HG03025 (cell line): ENCODE results near the gene CDK5RAP3.

ENCODE experiments used
- ATAC-seq: cut with Tn5 transposase; IDR thresholded peaks from one replicate; pipeline ENCODE4 v1.9.1; 2021; ENCODE audit warnings: mild to moderate bottlenecking, moderate library complexity; ENCODE audit not compliant: unreplicated experiment, low FRiP score

The CDK5RAP3 gene

DNA sequence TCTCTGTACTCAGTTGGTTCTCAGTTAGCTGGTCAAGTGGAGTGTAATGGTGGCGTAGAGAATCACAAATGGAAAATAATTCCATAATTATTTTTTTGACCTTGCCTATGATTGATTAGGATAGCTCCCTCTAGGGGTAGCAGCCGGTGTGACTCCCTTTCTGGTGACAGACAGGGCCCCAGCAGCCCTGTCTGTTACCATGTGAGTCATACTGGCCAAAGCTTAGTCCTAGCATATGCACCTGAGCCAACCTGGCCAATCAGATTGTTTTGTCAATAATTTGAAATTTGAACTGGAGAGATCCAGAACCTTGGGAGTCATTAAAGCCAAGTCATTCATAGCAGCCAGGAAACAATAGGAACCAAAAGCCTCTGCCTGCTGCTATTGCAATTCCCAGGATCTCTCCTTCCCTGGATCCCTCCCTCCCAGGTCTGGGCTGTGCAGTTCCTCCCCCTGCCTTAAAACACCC, 23.9 kb upstream of the CDK5RAP3 start:
- no peak for ATAC-seq

- no peak for ATAC-seq
Measured at GRCh38 chr17:47948706-47949196, 22.2 kb upstream of the CDK5RAP3 start.

DNA sequence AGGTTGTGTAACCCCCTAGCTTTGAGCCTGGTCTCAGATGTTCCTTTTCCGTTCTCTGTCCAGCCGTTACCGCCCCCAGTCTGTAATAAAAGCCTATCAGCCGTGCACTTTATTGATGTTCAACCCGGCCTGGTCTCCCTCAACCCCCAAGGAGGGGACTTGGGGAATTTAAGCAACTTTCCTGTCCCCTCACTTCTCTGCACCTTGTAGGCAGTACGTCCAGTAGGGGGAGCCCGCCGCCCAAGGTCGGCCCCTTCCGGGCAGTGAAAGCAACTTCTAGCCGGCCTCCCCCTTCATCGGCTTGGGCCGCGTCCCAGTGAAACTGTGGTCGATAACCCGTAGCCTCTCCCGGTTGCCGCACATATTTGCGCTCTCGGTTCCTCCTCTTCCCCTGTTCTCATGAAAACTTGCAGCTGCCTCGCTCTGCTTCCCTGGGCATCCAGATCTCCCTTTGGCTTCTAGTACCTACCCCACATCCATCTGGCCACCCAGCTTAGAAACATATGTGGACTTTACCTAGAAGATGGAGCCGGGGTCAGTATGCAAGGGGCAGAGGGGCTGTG, 21.6 kb upstream of the CDK5RAP3 start:
- no peak for ATAC-seq

DNA sequence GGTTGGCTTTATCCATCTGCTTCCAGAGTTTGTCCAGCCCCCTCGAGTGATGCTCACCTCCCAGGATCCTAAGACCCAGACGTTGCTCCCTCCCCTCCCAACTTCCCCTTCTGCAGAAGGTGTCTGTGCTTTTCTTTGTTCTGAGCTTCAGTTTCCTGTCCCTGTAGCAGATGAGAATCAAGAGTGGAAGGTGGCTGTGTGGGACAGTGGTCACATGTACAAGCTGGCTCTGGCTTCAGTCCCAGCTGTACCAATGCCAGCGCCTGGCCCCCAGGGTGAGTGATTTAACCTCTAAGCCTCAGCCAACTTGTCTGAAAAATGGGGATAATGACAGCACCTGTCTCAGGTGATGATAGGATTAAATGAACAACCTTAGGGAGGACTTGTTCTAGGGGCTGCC, 21.0 kb upstream of the CDK5RAP3 start:
- ATAC-seq: peak; percentile 41

DNA sequence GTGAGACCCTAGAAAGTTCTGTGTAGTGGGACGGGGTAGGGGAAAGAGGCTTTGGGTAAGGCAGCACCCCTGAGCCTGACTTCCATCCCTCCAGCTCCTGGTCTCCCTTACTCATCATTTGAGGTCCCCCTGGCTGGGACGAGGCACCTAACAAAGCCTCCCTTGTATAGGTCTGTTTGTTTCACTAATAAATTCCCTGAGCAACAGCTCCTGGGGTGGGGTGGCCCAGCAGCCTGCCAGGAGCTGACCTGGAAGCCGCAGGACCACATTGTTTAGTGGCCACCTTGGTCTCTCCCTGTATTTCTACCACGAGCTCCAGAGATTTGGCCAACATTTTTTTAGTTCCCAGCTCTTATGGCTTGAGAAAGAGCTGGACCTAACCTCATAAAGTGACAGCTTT, 20.5 kb upstream of the CDK5RAP3 start:
- no peak for ATAC-seq

DNA sequence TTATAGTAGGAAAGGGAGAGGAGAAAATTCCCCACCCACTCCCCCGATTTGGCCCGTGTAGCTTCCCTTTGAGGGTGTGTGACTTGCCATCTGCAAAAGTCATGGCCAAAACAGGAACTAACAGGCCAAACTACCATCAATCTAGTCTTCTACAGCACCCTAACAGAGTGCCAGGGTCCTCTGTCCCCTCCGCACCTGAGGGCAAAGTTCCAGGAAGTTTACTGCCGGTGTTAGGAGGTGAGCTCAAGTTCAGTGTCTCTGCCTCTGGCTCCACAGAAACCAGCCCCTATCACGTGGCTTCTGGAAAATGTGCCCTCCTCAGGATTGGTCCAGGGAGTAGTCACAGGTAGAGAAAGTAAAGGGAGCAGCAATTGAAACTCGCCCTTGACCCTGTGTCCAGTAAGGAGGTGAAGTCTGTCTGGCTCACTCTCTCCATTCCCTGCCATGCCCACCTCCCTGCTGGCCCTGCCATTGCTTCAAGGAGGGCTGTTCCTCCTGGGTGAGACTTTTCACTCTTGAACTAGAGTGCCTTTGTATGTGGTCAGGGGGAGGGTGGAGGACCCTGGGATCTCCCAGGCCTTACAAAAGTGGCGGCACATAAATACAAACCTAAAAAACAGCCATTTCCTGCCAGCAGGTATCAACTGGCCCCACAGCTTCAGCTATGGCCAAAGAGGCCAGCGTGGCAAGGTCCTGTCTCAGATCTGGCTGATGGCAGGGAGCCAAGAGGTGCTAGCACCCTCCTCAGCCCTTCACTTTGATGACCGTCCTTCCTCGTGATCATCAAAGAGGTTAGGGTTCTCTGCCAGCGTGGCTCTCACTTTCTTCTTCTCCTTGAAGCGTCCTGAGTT, 18.5 kb upstream of the CDK5RAP3 start:
- no peak for ATAC-seq

DNA sequence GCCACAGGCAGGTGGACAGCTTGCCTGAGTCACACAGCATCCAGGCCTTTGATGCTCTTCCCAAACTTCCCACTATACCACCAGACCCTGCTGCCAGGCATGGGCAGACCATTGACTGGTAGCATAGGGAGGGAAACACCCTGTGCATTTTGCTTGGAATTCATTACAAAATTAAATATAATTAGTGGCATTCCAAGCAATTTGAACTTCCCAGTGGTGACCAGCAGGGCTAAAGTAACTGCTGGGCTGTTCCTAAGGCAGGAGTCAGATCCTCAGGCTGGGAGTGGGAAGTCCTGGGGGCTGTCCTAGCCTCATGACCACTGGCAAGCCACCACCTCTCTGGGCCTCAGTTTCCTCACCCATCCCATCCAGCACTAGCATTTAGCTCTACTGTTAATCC, 17.0 kb upstream of the CDK5RAP3 start:
- no peak for ATAC-seq

DNA sequence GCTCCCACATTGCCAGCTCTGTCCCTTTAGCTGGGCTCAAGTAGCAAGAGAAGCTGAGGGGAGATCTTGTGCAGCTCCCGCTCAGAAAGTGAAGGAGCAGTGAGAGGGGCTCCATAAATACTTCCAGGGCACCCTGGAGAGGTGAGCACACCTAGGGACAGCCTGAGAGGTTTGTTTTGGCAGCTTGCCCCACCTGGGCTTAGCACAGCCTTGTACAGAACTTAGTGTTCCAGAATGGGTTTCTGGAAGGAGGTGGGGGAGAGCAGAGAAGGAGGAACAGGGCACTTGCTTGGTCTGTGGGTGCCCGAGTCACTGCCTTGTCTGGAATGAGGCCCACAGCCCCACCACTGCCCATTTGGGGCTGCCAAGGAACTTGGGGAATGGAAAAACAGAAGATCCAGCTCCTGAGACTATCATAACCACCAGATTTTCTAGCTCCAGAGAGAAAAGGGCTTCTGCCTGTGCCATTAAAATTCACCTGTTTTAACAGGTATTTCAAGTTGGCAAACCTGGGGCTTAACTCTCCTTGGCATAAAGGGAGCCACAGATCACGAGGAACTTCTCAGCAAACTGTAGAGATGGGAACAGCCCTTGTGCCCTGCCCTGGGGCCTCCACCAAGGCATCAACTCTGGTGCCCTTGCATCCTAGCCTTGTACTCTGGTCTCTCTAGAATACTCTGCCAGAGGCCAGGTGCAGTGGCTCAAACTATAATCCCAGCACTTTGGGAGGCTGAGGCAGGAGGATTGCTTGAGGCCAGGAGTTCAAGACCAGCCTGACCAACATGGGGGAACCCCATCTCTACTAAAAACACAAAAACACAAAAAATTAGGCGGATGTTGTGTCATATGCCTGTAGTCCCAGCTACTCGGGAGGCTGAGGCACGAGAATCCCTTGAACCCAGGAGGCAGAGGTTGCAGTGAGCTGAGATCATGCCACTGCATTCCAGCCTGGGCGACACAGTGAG, 15.1 kb upstream of the CDK5RAP3 start:
- no peak for ATAC-seq

DNA sequence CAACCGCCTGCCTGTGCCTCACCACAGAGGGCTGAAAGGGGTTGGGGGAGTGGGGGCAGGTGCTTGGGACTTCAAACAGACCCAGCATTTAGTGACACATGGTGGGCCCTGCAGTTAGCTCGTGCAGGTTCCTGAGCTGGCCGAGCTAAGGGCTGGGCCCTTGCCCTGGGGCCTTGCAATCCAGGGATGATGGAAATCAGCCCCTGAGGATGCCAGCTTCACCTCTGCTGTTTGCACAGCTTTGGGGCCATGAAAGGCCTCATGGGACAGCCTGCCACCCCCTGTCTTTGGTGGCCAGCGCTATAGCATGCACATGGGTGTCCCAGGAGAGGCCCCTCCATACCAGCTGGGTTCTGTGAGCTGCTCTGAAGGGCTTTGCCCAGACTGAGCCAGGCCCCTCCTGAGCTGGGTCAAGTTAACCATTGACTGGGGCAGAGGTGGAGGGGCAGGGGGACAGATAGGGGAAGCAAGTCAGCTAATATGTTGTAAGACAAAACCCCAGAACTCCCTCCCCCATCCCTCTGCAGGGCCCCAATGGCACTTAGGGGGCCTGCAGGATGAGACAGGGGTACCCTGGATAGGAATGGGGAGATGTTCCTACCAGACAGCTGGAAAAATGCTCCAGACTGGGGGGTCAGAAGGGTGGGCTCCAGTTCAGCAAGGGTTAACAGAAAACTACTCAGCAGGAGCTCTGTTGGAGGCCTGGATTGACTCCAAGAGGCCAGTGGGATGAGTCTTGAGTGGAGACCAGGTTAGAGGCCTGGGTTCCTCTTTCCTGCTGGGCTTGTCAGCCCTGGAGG, 13.9 kb upstream of the CDK5RAP3 start:
- ATAC-seq: no peak

- ATAC-seq: no peak
Measured at GRCh38 chr17:47957591-47958490, 13.1 kb upstream of the CDK5RAP3 start, which contains the start of gene PRR15L. PRR15L (minus strand) TSS chr17:47957883; CDS start chr17:47953234, 4,649 bp downstream.

DNA sequence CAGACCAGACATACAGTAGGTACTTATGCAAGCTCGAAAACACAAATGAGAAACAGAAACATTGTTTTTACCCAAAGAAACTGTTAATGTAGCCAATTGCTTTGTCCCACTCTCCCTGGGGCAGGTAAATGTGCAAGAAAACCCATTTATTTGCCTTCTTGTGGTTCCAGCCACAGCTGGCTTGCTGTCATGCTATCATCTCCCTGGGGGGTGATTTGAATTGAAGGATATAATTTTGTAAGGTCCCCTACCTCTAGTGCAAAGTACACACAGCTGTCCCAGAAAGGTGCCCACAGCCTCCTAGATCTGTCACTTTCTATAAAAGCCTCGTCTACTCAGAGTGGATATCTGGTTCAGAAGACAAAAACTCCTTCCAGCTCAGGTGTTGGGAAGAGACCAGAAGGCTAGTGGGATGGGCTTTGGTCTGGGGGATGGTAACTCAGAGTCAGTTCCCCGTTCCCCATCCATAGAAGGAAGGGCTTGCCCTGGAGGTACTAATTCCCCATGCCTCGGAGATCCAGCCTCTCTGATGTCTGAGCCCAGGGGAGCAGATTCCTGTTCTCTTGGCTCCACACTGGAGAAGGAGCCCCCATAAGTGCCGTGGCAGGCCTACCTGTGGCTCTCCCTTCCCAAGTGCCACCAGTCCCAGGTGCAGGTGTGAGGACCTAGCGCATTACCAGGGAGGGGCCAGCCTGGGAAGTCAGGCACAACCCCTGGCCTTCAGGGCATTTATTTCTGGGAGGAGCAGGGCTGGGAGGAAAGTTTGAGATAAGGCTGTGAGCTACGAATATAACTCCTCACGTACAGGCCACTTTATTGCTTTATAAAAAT, 10.9 kb upstream of the CDK5RAP3 start:
- no peak for ATAC-seq

GRCh38 chr17:47961406-47961805, 9.5 kb upstream of the CDK5RAP3 start:
- no peak for ATAC-seq

DNA sequence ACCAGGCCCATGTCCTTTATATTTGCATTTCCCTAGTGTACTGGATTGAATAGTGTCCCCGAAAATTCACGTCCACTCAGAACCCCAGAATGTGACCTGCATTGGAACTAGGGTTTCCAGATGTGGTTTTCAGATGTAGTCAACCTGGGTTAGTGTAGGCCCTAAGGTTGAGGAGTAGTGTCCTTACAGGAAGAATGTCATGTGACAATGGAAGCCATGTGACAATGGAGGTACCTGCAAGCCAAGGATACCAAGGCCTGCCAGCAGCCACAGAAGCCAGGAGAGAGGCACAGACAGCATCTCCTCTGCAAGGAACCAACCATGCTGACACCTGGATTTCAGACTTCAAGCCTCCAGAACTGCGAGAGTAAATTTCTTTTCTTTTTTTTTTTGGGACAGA, 8.0 kb upstream of the CDK5RAP3 start:
- ATAC-seq: no peak

- no peak for ATAC-seq
Measured at GRCh38 chr17:47964856-47965255, 6.1 kb upstream of the CDK5RAP3 start.

GRCh38 chr17:47966079-47966519, 4.8 kb upstream of the CDK5RAP3 start:
- ATAC-seq: no peak

DNA sequence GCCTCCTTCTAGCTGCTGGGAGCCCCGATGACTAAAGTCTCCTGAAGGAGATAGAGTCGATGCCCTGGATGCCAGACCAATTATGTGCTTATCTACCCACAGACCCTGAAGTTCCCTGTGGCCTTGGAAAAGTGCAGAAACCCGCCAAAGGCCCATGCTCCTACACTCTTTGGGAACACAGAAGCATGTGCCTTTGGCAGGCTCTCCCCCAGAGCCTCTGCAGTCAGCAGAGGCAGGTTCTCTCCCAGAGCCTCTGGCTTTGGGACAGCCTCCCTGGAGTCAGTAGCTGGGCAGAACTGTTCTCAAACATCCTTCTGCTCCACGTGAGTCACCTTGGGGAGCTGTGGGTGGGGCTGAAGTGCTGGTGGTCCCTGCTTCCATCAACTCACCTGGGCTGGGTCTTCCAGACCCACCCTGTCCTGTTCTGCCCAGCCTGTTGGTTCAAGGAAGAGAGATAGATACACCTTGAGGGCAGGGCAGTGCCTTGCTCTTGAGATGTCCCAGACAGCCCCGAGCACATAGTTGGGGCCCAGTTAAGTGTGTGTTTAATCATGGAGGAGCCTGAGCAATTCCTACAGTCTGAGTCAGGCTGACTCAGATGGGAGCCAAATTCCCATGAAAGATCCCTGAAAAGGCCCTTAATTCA, 3.2 kb upstream of the CDK5RAP3 start:
- no peak for ATAC-seq

DNA sequence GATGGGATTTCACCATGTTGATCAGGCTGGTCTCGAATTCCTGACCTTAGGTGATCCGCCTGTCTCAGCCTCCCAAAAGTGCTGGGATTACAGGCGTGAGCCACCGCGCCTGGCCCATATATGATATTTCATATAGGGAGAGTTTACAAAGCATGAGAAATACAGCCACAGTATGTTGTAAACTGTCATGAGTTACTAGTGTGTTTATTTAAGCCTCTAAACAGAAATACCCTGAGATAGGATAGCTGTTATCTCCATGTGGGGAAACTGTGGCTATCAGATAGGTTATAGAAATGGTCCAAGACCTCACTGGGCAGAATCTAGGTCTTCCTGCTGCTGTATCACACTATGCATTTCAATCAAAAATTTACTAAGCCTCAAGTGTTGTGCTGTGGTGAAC, 2.1 kb upstream of the CDK5RAP3 start:
- ATAC-seq: no peak
